ENCODE measurements around the gene PHACTR1. TPM values are rescaled to one million over a fixed set of nuclear protein-coding genes. Genes with fewer than 3 reads are reported as not detected.

Gene PHACTR1
- total and polyA plus RNA-seq, 9 of the 15 experiments (the other 6 are each of a cell fraction or from before 2014, with no cell fraction given): 11.5 to 32.6 (median 22.0) TPM

DNA sequence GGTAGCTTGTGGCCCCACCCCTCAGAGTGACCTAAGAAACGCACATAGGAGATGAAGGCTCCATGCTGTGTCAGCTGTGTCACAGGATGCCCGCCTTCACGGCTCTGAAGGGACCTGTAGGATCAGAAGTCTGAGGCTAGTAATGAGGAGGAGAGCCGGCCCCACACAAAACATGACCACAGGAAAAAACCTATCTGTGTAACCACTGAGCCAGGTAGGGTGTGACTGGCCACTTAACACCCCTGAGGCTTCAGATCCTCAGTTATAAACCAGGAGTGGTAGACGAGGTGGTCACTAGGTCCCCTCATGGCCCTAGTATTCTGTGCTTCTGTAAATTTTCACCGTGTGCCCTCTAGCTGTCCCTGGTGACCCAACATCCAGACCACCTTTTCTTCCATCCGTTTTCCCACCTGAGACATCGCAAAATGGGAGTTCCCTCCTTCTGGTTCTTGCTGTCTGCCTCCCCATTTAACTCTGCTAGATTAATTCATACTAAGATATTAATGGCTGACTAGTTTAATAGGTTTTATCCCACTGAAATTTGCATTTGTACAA lies 558.9 kb downstream of the PHACTR1 start (continued):
- no peak for TF ChIP-seq MTA2 (IDR thresholded peaks at IDR 0.05; ENCODE audit: low read depth)
- no peak for TF ChIP-seq ZNF239 (CRISPR knock-in tag; IDR thresholded peaks at IDR 0.05)
- TF ChIP-seq ZSCAN32 (CRISPR knock-in tag; IDR thresholded peaks at IDR 0.05): no peak
- TF ChIP-seq SMARCA4 (IDR thresholded peaks at IDR 0.05): no peak
- TF ChIP-seq NR1H2 (CRISPR knock-in tag; IDR thresholded peaks at IDR 0.05): no peak
- TF ChIP-seq ZNF253 (CRISPR knock-in tag; conservative IDR thresholded peaks at IDR 0.05): no peak
- TF ChIP-seq MCM5 (IDR thresholded peaks at IDR 0.05; ENCODE audit: low read depth): no peak
- no peak for TF ChIP-seq ZNF140 (CRISPR knock-in tag; IDR thresholded peaks at IDR 0.05)
- TF ChIP-seq SAFB (IDR thresholded peaks at IDR 0.05; ENCODE audit: borderline replicate concordance, low read depth, low read length): no peak
- TF ChIP-seq ZC3H8 (IDR thresholded peaks at IDR 0.05): no peak
- no peak for TF ChIP-seq ZNF24 (IDR thresholded peaks at IDR 0.05)
- no peak for TF ChIP-seq ARID2 (IDR thresholded peaks at IDR 0.05)
- no peak for TF ChIP-seq ARID1B (IDR thresholded peaks at IDR 0.05)
- TF ChIP-seq, protein P1, sequence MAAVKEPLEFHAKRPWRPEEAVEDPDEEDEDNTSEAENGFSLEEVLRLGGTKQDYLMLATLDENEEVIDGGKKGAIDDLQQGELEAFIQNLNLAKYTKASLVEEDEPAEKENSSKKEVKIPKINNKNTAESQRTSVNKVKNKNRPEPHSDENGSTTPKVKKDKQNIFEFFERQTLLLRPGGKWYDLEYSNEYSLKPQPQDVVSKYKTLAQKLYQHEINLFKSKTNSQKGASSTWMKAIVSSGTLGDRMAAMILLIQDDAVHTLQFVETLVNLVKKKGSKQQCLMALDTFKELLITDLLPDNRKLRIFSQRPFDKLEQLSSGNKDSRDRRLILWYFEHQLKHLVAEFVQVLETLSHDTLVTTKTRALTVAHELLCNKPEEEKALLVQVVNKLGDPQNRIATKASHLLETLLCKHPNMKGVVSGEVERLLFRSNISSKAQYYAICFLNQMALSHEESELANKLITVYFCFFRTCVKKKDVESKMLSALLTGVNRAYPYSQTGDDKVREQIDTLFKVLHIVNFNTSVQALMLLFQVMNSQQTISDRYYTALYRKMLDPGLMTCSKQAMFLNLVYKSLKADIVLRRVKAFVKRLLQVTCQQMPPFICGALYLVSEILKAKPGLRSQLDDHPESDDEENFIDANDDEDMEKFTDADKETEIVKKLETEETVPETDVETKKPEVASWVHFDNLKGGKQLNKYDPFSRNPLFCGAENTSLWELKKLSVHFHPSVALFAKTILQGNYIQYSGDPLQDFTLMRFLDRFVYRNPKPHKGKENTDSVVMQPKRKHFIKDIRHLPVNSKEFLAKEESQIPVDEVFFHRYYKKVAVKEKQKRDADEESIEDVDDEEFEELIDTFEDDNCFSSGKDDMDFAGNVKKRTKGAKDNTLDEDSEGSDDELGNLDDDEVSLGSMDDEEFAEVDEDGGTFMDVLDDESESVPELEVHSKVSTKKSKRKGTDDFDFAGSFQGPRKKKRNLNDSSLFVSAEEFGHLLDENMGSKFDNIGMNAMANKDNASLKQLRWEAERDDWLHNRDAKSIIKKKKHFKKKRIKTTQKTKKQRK (IDR thresholded peaks at IDR 0.05; ENCODE audit: borderline replicate concordance, low read depth, low read length): no peak
- TF ChIP-seq, protein P2, sequence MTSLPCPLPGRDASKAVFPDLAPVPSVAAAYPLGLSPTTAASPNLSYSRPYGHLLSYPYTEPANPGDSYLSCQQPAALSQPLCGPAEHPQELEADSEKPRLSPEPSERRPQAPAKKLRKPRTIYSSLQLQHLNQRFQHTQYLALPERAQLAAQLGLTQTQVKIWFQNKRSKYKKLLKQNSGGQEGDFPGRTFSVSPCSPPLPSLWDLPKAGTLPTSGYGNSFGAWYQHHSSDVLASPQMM (CRISPR knock-in tag; IDR thresholded peaks at IDR 0.05): no peak
- TF ChIP-seq ADNP (tag; IDR thresholded peaks at IDR 0.05): no peak
- no peak for TF ChIP-seq HLTF (IDR thresholded peaks at IDR 0.05)
- 0 out of 2 replicates have a peak, but pooled peaks have one; percentile 1 for TF ChIP-seq MAFK (IDR thresholded peaks at IDR 0.05; ENCODE audit: low read length)
- TF ChIP-seq C11orf30 (IDR thresholded peaks at IDR 0.05; ENCODE audit: low read depth): no peak
- TF ChIP-seq RAD21 (CRISPR knock-in tag; conservative IDR thresholded peaks at IDR 0.05 in 1 of 2, IDR thresholded peaks at IDR 0.05 in 1 of 2): peak in 1 of 2 experiments; percentile 8; a peak in 1 of 4 replicates
- TF ChIP-seq MIER1 (IDR thresholded peaks at IDR 0.05; ENCODE audit: low read depth): no peak
- TF ChIP-seq SIN3B (IDR thresholded peaks at IDR 0.05; ENCODE audit: low read depth): no peak
- TF ChIP-seq ZNF584 (CRISPR knock-in tag; IDR thresholded peaks at IDR 0.05; ENCODE audit: low read depth): no peak; the same call in none of the 2 replicates
- TF ChIP-seq ASH1L (IDR thresholded peaks at IDR 0.05; ENCODE audit: borderline replicate concordance, low read depth, partially characterized antibody): no peak
